HG03159 (cell line): ENCODE data around the gene SS18L1.
A peak's percentile ranks its signal among the peaks of the same experiment; 100 is the strongest.
"Not testable (repeated sequence)": the region's sequence is repeated elsewhere in the genome, so short reads cannot be mapped to it uniquely, and the experiment has no call there.

Experiments used
- ATAC-seq: cut with Tn5 transposase; IDR thresholded peaks from one replicate; pipeline ENCODE4 v1.9.1; 2021; ENCODE audit warnings: mild to moderate bottlenecking, moderate library complexity; ENCODE audit not compliant: unreplicated experiment

Gene SS18L1, protein sequence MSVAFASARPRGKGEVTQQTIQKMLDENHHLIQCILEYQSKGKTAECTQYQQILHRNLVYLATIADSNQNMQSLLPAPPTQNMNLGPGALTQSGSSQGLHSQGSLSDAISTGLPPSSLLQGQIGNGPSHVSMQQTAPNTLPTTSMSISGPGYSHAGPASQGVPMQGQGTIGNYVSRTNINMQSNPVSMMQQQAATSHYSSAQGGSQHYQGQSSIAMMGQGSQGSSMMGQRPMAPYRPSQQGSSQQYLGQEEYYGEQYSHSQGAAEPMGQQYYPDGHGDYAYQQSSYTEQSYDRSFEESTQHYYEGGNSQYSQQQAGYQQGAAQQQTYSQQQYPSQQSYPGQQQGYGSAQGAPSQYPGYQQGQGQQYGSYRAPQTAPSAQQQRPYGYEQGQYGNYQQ

DNA sequence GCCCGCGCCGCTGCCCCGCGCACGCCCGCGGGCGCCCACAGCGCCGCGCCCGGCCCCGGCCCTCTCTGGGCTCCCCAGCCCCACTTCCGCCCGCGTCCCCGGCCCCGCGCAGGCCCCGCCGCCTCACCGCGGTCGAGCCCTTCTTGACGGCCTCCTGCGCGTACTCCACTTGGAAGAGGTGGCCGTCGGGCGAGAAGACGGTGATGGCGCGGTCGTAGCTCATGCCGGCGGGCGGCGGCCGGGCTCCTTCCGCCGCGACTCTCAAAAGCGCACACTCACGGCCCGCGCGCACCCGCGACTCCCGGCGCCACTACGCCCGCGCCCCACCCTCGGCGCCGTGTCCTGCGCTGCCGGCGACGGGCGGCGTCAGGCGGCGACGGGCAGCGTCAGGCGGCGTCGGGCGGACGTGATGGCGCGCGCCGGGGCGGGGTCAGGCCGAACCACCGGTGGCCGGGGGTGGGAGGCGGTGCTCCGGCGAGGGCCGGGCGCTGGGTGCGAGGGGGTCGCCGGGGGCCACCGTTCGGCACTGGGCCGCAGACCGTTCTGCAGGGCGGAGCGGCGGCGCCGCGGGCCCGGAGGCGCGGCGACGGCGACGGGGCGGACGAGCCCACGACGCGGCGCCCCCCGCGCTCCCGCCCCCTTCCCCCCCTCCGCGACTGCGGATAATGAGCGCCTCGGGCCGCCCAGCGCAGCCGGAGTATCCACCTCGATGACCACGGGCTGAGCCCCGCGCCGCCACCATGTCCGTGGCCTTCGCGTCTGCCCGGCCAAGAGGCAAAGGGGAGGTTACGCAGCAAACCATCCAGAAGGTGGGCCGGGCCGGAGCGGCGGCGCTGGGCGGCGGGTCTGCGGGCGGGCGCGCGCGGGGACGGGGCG, at the start of gene SS18L1, which contains the start of gene PSMA7:
SS18L1 (plus strand) TSS at position 689 of the 876 bp plus-strand sequence; CDS start at position 741, 52 bp downstream.
PSMA7 (minus strand) TSS at position 314 of the 876 bp plus-strand sequence; CDS start at position 223, 91 bp downstream.
- ATAC-seq = peak; percentile 74

DNA sequence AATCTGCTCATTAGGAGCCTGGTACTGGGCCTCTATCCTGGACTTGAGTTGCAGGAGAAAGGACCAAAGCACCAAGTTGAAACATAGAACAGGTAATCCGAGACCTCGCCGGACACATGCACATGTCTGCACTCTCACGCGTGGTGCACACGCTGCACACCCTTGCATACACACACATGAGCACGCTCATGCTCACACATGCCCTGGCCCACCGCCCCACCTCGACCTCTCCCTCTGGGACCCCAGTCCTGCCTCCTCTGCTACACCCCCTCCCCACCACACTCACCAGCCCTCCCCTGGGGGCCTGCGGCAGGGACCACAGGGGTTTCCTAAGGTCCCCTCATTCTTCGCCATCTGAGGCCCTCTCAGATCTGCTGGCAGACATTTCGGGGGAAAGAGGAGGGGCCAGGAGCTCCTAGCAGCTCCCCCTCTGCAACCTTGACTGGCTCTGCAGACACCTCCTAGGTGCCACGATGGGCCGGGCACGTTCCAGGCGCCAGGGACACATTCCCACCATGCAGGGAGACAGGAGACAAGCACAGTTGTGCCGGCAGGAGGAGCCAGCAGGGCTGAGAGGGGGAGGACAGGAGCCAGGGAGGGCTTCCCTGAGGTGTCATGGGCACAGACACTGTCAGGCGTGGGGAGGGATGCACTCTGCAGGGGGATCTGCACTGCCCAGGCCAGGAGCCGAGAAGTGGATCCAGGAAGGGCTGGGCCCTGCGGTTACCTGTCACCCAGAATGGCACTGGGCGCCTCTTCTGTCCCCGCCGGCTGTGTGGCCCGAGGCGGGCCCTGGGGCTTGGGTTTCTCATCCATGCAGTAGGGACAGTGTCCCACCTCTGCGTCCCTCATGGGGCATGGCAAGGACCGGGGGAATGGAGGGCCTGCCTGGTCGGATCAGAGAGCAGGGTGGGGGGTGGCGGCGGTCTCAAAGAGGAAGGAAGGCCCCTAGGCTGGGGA, 46.9 kb upstream of the SS18L1 start:
- no peak for ATAC-seq

DNA sequence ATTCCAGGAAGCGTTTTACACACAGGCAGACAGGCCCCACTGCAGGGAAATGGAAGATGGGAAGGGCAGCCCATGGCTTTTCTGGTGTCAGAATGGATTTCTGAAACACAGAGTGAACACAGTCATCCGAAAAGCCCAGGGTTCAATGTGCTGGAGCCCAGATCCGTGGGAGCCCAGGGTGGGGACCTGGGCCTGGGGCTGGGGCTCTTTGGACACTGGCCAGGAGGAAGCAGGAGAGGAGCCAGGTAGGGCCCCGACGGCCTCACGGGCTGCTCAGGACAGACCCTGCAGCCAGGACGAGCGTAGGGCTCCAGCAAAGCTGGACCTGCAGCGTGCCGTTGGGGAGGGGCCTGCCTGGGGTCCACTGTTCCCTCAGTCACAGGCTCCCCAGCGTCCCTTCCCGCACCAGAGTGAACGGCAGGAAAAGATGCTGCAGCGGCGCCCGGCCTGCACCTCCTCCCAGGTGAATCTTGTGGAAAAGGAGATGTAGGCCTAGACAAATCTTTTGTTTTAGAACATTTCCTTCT, 45.6 kb upstream of the SS18L1 start:
- ATAC-seq = no peak

DNA sequence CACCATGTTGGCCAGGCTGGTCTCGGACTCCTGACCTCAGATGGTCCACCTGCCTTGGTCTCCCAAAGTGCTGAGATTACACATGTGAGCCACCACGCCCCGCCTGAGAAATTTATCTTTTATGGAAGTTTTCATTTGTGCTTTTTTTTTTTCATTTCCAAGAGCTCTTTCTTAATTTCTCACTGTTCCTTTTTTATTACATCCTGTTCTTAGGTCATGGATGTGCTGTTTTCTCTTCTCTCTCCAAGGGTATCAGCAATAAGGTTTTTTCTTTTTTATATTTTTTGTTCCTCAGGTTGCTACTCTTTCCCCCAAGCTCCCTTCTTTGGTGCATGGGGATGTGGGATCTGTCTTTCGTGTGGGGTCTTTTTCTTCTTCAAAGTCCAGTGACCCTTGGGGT, 42.5 kb upstream of the SS18L1 start:
- ATAC-seq = no peak

DNA sequence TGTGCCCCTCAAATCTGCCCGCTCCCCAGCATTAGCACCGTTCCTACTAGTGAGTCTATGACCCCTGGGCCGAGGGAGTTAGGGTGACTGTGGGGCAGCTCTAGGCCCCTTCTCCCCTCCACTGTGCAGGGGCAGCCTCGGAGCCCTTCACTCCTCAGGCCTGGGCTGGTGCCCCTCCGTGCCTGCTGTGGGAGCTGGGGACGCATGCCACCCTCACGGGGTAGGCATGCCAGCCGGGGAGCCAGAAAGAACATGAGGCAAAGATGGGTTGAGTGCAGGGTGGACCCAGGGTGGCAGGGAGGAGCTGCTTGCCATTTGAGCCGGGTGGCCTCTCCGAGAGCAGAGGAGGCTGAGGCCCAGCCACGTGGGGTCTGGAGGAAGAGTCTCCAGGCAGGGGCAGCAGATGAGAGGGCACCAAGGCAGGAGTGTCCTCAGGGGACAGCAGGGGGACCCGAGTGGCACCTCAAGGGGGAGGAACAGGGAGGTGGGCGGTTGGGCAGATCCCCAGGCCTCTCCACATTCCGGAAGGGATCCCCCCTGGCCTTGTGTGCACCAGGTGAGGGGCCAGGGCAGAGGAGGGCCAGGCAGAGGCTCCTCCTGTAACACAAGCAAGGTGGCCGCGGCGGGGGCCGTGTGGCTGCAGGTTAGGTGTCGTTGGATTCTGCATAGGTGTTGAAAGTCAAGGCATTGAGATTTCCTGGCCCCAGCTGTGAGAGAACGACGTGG, 39.9 kb upstream of the SS18L1 start:
- no peak for ATAC-seq

DNA sequence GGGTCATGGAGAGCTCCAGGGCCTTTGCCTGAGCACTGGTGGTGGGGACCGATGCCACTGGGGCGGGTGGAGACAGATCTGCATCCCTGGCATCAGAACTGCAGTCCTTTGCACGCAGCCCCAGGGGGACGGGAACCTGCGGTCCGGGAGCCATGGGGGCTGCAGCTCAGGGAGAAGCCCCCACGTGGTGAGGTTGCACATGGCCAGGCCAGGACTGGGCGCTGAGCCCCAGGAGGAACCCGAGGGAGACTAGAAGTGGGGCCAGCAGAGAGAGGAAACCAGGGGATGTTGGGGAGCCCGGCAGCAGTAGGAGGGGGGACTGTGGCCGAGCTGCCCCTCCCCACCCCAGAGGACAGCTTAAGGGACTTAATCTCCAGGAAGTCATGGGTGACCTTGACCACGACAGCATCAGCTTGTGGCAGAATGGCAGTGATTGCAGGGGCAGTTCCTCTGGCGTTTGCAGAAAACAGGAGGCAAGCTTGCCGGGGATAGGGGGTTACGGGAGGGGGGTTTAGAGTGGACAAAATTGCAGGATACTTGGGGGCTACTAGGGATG, 39.3 kb upstream of the SS18L1 start:
- ATAC-seq = no peak

DNA sequence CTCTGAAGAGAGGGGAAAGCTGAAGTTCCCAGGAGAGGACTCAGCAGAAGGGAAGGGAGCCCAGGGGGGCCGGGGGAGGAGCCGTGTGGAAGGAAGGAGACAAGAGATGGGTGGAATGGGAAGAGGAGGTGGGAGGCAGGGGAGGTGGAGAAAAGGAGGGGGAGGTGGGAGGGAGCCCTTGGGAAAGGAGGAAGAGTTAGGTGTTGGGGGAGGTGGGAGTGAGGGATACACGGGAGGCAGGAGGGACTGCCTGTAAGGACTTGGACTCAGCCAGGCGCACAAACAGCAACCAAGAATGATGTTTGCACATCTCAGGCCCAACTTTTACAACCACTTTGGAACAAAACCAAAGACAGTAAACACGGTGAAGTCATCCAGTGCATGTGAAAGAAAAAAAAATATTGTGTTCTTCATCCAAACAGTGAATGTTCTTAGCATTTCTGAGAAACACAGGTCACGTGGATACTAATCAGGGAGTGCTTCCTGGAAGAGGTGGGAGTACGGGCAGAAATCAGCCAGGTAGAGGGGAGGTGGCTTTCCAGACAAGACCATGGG, 38.7 kb upstream of the SS18L1 start:
- ATAC-seq = no peak

DNA sequence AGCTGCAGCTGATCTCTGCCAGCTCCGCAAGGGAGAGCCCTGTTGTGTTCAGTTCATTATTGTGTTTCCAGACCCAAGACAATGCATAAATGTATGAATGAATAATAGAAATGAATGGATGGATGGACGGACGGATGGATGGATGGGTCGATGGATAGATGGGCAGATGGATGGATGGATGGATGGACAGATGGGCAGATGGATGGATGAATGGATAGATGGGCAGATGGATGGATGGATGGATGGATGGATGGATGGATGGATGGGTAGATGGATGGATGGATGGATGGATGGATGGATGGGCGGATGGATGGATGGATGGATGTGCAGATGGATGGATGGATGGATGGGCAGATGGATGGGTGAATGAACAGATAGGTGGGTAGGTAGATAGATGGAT, 38.0 kb upstream of the SS18L1 start:
- no peak for ATAC-seq

DNA sequence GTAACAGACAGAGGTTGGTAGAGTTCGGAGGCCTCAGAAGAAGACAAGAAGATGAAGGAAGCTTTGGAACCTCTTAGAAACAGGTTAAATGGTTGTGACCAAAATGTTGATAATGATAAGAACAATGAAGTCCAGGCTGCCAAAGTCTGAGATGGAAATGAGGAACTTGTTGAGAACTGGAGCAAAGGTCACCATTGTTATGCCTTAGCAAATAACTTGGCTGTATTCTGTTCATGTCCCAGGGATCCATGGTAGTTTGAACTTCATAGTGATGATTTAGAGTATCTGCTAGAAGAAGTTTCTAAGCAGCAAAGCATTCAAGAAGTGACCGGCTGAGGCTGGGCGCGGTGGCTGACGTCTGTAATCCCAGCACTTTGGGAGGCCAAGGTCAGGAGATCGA, 32.4 kb upstream of the SS18L1 start:
- ATAC-seq = no peak

DNA sequence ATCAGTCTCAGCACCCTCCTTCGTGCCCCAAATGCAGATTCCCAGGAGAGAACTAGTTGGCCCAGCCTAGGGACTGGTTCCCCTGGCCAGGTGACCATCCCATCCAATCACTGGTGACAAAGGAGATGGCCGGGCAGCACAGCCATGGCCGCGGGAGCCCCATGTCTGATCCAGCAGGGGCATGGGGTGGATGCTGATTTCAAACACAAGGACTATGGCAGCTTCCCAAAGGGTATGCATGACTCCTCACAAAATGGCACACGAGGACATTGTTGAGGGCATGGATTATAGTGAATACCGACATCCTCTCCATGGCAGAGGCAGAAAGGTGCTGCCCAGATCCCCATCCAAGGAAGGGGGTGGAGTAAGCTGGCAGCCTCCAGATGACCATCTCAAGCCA, 31.2 kb upstream of the SS18L1 start:
- ATAC-seq = no peak

DNA sequence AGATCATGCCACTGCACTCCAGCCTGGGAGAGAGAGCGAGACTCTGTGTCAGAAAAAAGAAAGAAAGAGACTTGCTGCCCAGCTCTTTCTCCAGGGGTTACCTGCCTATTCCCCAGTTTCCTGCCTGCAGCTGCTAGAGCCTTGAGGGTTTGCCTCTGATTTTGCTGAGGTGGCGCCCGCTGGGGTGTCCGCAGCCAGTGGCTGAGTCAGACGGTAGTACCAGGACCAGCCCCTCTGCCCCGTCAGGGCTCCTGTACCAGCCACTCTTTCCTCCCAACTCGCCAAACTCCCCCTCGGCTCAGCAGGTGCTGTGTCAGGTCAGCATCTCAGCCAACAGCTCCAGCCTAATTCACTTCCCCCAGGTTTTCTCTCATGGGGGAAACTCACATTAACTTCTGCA, 28.7 kb upstream of the SS18L1 start:
- ATAC-seq = no peak

DNA sequence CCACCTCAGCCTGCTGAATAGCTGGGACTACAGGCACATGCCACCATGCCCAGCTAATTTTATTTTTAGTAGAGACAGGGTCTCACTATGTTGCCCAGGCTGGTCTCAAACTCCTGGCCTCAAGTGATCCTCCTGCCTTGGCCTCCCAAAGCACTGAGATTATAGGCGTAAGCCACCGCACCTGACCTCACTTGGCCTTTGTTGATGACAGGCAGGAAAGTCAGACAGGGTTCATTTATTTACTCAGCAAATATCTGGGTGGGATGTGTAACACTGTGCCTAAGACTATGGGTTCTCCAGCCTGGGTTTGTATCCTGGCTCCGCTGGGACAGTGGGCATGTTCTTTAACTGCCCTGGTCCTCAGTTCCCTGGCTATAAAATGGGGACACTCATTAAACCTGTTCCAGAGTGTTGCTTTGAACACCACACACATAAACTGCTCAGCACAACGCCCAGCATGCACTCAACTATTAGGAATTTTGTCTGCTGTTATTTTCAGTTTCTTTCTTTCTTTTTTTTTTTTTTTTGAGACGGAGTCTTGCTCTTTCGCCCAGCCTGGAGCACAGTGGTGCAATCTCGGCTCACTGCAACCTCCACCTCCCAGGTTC, 27.7 kb upstream of the SS18L1 start:
- not testable (repeated sequence) for ATAC-seq

DNA sequence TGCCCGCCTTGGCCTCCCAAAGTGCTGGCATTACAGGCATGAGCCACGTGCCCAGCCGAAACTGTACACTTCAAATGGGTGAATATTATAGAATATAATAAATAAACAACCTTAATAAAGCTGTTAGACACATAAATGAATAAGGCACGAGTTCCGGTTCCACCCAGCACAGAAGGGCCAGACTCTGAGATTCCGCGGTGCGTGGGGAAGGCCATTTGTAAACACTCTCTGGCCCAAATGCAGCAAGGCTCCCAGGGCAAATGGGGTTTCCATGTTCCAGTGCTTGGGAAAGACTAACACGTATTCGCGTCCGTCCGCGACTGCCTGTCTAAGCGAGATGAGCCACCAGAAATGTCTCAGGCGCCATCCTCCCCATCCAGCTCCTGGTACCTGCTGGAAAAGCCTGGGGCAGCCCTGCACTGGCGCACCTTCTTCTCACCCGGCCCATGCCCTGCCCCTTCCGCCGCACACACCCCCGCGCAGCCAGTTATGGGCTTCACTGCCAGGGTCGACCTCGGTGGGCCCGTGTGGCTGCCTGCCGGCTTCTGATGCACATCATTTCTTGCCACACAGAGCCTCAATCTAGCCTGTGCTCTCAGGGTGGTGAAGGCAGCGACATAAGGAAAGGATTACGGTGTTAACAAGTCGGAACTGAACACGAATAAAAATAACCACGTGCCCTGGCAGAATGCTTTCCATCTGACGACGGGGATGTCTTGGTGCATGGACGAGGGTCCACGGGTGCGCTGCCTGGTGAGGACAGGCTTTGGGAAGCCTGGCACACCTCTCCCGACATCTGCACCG, 26.8 kb upstream of the SS18L1 start:
- ATAC-seq = no peak

DNA sequence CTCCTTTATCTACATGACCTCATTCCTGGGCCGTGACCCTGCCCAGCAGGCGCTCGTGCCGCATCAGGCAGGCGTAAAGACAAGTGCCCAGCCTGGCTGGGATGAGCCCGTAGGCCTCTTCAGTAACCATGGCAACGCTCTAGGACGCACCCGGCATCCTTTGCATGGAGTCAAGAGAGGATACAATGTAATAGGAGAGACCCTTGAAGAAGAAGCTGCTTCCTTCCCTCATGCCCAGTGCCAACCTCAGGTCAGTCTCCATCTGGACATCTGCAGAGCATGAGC, 26.3 kb upstream of the SS18L1 start:
- no peak for ATAC-seq

DNA sequence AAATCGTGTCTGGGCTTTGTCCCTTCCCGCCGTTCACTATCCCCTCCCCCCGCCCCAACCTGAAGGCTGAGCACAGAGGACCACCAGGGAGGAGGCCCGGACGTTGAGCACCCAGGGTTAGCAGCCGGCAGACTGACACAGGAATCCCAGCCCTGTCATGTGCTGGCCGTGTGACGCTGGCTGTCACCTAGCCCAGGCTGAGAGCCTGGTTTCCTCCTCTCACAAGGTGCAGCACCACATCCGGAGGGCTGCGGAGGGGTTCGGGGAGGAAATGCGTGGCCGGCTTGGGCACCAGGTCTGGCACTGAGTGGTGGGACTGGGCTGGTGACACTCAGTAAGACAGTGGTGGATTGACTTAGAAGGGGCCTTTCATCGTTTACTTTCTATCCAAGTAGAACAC, 25.9 kb upstream of the SS18L1 start:
- ATAC-seq = no peak

DNA sequence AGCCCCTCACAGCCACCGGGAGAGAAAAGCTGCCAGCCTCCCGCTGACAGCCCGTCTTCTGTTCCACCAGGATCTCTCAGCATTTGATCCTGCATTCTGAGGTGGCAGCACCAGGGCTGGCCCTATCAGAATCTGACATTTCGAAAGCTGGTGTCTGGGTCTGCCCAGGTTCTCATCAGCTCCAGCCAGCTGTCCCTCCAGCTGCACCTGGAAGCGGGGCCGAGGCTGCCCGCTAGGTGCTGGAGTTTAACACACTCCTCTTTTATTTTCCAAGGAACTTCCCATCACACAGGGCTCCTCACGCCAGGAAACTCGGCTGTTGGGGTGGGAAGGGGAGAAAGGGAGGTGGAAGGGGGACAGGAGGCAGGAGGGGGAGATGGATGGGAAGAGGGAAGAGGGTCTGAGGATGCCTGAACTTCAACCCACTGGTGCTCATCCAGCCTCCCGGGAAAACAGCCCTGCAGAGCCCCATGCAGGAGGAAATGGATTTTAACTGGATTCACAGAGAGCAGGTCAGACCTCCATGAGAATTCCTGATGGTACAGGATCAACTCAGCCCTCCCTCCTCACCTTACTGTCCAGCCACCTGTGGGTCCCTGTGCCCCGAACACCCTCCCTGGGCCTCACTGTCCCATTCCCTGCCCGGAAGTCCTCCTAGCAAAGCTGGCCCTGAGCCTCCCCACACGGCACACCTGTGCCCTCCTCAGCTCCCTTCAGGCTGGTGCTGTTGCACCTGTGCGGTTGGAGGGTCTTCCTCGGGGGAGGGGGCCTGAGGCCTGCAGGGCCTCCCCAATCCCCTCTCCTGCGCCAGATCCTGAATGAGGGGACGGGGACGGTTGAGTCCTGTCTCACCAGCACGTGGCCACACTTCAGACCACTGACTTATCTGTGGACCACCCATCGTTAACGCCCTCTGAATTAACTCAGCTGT, 25.2 kb upstream of the SS18L1 start:
- no peak for ATAC-seq

DNA sequence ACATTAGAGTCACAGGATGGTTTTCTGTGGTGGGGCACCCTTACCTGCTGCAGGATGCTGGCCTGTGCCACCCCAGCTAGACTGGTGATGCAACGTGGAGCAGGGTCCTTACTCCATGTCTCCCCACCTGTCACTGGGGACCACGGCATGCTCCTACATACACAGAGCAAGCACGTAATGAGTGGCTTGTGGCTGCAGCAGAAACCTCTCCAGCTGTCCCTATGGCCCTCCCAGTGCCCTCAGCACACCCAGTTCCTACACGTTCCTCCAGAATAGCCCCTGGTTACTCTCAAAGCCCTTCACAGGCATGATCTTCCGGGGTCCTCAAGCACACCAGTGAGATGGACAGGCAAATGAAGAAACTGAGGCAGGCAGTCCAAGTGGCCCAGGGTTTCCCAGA, 24.5 kb upstream of the SS18L1 start:
- no peak for ATAC-seq
